HG02870 (cell line): ENCODE results near the gene TINAGL1.
"Not testable (repeated sequence)": the region's sequence is repeated elsewhere in the genome, so short reads cannot be mapped to it uniquely, and the experiment has no call there.

Source experiments
- ATAC-seq: cut with Tn5 transposase; IDR thresholded peaks from one replicate; pipeline ENCODE4 v1.9.1; 2021; ENCODE audit warnings: mild to moderate bottlenecking, moderate library complexity; ENCODE audit not compliant: unreplicated experiment

Gene TINAGL1

DNA sequence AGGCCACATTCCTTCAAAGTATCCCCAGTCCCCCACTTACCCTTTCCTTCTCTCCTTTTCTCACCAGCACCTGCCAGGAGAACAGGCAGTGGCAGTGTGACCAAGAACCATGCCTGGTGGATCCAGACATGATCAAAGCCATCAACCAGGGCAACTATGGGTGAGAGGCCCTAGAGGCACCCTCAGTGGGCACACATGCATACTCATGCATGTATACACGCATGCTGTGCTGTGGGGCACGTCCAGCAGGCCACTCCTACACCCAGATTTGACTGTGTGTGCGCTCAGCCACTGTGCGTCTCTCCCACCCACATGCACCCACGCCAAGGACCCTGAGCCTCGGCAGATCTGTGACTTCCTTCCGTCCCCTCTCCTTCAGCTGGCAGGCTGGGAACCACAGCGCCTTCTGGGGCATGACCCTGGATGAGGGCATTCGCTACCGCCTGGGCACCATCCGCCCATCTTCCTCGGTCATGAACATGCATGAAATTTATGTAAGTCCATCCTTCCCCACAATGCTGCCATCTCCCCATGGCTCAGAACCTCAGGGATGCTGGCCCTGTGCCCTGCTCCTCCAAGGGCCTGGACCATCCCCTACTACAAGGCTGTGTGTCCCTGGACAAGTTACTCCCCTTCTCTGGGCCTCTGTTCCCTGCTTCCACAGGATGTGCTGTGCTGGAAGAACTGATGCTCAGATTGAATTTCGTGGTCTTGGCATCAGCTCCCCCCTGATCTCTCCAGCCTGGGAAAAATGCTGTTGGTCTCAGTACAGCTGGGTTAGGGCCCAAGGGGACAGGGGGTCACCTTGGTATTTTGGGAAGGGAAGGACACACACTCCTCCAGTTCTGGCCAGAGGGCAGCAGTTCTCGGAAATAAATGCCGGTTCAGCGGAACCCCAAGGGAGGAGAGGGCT, 7.0 kb downstream of the TINAGL1 start:
- no peak for ATAC-seq

DNA sequence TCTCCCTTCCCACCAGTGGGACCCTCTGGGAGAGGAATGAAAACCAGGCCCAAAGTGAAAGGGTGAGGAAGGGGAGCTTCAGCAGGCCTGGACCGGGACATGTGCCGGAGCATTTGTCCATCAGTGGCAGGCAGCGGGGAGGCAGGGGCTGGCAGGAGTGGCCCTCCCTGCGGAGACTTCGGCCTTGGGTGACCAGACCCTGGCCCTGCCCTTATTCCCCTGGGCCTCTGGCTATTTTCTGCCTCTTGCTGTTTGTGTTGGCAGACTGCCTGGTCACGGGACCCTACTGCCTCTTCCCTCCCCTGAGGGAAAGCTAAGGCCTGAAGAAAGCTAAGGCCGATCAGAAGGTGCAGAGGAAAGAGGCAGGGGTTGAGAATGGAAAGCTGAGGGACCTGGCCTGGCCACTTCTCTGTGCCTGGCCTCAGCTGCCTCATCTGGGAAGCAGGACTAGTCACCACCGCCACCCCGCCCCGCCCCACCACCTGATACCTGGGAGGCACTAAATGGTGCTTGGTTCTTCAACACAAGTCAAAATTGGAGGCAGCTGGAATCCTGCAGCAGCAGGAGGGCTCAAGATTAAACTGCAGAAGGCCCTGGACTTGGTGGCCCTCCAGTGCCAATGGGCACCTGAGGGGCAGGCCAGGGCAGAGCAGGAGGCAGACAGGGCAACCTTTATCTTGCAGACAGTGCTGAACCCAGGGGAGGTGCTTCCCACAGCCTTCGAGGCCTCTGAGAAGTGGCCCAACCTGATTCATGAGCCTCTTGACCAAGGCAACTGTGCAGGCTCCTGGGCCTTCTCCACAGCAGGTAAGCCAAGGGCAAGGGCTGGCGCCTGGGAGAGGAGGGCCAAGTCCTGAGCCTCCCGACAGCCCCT, 7.9 kb downstream of the TINAGL1 start:
- ATAC-seq, result no peak

DNA sequence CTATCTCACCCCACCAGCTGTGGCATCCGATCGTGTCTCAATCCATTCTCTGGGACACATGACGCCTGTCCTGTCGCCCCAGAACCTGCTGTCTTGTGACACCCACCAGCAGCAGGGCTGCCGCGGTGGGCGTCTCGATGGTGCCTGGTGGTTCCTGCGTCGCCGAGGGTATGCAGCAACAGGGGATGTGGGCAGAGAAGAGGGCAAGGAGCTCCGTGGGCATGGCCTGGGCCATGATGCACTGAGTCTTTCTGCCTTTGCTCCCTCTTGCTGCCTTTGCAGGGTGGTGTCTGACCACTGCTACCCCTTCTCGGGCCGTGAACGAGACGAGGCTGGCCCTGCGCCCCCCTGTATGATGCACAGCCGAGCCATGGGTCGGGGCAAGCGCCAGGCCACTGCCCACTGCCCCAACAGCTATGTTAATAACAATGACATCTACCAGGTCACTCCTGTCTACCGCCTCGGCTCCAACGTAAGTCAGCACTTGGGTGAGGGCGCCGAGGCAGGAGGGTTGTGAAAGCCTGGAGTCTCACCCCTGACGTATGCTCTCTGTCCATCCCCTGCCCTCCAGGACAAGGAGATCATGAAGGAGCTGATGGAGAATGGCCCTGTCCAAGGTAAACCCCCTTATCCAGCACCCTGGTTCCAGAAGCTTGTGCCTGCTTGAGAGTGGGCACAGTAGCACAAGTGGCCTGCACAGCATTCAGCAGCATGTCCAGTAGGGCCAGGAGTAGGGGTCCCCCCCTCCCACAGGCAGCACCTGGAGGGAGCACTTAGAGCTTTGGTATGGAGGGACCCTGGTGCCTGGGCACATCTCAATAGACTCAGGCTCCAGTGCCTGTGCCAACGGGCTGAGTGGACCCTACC, 8.8 kb downstream of the TINAGL1 start:
- ATAC-seq, result no peak

DNA sequence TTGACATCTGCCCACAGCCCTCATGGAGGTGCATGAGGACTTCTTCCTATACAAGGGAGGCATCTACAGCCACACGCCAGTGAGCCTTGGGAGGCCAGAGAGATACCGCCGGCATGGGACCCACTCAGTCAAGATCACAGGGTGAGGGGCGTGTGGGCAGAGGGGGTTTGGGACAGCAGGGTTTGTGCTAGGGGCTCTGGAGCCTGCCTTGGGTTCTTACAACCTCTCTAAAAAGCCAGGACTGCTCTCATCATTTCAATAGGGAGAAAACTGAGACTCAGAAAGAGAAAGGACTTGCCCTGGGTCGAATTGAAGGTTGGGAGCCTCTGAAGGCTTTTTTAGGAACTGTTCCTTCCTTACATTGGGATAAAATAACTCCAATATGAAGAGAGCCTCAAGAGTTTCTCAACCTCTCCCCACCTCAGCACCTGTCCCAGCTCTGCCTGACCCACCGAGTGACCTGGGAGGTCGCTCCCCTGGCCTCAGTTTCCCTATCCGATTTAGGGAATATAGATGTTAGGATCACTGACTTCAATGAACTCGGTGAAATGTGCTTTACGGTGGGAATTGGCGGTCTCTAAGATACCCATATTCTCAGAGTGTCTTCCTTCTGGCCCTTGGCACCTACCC, 9.5 kb downstream of the TINAGL1 start:
- ATAC-seq, result no peak

DNA sequence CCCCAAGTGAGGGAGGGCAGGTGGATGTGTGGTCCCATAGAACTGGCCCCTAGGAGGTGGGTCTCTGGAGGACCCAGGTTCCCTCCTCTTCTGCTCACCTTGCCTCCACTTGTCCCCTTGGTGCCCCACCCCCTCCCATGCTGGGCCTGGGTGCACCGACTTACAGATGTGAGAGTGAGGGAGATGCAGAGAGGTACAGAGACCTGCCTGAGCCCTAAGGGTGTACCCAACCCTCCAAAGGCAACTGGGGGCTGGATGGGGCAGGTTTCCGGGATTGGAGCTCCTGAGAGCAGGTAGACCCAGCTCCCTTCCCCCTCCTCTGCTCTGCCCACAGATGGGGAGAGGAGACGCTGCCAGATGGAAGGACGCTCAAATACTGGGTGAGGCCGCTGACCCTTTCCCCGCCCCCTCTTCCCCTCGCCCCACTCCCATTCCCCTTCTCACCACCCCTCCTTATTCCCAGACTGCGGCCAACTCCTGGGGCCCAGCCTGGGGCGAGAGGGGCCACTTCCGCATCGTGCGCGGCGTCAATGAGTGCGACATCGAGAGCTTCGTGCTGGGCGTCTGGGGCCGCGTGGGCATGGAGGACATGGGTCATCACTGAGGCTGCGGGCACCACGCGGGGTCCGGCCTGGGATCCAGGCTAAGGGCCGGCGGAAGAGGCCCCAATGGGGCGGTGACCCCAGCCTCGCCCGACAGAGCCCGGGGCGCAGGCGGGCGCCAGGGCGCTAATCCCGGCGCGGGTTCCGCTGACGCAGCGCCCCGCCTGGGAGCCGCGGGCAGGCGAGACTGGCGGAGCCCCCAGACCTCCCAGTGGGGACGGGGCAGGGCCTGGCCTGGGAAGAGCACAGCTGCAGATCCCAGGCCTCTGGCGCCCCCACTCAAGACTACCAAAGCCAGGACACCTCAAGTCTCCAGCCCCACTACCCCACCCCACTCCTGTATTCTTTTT, 10.3 kb downstream of the TINAGL1 start:
- ATAC-seq, result no peak

DNA sequence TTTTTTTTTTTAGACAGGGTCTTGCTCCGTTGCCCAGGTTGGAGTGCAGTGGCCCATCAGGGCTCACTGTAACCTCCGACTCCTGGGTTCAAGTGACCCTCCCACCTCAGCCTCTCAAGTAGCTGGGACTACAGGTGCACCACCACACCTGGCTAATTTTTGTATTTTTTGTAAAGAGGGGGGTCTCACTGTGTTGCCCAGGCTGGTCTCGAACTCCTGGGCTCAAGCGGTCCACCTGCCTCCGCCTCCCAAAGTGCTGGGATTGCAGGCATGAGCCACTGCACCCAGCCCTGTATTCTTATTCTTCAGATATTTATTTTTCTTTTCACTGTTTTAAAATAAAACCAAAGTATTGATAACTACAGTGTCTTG, 11.0 kb downstream of the TINAGL1 start:
- ATAC-seq, result not testable (repeated sequence)

DNA sequence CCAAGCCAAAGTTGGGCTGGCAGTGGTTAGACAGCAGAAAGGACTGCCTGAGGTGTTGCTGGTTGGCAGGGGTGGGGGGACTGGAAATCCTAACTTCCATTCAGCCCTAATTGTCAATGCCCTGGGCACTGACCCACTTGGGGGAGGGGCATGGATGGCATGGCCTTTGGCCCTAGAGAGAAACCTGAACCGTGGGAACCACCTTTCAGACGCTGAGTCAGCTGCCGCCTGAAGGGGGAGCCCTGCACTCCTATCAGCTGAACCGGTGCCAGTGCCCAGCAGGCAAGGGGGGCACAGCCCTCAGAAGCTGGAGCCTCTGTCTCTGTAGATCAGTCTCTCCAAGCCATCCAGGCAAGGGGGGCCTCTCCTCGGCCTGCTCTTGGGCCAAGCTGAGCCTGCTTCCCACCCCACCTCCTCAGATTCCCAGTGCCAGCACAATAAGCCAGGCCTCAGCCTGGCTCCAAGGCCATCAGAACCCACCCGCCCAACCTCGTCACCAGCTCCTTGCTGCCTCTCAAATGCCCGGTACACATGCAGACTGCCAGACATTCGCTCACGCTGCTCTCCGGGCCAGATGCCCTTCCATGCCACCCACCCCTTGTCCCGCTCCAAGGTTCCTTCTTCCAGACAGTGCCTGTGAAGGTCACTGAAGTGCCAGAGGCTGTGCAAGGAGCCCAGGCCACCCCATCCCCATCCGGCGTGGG, 11.6 kb downstream of the TINAGL1 start:
- ATAC-seq, result no peak

DNA sequence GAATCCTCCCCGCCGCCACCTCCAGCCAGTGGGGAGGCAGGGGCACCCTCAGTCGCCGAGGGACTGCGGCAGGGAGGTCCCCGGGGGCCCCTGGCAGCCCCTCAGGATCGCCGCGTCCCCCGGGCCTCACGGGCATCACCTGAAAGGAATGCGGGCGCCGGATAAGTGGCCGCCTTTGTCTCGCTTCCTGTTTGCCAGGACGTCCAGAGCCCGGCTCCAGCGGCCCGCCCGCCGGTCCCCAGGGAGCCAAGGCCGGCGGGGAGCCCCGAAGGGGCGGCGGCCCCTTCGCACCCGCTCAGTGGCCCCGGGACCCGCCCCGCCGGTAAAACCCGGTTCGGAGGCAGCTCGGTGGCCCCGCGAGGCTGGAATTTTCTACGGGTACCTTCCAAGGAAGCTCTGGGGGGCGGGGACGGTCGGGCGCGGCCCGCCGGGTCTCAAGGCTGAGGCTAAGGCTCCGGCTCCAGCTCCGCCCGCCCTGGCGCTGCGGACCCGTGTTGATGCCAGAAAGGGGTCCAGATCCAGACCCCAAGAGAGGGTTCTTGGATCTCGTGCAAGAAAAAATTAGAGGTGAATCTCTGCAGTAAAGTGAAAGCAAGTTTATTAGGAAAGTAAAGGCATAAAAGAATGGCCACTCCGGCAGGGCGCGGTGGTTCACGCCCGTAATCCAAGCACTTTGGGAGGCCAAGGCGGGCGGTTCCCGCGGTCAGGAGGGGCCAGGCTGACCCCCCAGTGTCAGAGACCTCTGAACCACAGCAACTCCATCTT, 12.6 kb downstream of the TINAGL1 start:
- ATAC-seq, result no peak

DNA sequence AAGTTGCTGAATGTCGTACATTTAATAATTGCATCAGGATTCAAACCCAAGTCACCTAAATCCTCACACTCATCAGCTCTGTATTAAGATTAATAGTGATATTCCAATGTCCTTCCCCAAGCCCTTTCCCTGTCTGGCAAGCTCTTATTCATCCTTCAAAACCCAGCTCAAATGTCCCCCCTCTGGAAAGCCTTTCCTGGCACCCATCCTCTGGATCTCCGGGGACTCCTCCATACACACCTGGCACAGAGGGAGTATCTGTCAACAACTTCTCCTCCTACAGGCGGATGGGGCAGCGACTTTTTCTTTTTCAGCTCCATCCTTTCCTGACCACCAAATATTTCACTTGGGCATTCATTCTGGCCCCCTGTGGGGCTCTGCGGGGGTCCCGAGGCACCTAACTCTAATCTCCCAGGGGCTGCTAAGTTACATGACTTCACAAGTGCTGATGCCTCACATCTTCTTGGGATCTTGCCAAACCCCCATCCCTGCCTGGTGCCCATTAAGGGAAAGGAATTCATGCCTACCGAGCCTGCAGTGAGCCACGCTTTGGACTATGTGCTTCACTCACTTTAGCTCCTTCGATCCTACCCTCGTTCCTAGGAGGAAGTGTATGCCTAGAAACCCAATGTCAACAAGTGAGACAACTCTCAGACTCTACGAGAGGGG, 15.2 kb downstream of the TINAGL1 start:
- ATAC-seq, result no peak

DNA sequence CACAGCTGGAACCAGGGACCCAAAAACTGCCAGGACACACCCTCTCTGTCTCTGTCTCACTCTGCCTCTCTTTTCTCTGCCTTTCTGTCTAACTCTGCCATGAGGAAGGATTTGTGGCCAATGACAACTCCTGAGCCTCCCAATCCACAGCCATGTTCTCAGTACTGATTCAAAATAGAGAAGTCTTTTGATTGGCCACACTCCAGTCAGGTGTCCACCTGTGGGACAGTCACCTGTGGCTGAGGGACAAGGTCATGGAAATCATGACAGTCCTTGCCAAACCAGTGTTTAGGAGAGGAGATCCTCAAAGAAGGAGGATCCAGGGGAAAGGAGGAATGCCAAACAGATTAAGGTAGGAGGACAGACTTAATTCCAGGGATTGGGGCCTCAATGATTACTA, 15.8 kb downstream of the TINAGL1 start:
- ATAC-seq, result no peak

DNA sequence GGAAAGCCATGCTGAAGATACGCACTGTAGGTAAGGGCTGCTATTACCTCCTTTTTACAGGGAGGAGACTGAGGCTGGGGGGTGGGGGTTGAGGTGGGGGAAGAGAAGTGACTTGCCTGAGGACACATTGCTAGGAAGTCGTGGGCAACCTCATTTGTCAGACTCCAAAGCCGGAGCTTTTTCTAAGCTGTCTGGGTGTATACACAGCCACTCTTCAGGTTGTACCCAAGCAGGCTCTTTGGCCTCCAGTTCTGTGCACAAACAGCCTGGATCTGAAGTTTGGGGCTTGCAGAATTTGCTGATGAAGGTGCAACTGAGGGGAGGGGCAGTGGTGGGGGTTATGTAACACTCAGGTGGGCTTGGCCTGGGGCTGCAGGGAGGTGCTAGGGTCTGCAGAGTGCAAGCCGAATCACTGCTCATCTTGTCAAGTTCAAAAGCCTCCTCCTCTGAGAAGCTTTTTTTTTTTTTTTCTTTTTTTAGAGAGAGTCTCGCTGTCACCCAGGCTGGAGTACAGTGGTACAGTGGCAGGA, 16.9 kb downstream of the TINAGL1 start:
- no peak for ATAC-seq

DNA sequence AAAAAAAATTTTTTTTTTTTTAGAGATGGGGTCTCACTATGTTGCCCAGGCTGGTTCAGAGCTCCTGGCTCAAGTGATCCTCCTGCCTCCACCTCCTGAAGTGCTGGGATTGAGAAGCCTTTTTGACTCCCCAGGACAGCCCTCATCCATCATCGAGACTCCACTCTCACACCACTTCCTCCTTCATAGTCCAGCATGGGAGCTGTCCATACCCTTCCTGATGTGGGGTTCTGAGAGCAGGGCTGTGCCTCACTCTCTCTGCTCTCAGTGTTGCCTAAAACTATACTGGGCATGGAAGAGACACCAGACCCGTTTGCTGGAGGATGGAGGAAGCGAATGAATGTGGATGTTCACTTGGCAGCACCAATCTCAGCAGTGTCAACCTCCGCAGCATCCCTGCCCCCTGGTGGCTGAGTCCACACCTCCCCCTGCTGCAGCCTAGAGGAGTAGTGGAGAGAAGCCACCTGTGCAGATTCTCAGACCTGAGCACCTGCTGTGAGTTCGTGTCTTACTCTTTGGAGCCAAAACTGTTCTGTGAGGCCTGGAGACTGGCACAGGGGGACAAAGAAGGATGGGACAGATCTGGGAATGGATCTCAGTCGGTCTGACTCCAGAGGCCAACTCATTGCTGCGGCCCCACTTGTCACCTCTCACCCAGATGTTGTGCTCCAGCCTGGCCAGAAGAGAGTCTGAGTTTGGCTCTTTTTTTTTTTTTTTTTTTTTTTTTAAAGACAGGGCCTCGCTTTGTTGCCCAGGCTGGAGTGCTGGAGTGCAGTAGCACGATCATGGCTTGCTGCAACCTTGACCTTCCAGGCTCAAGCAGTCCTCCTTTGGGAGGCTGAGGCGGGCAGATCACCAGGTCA, 17.7 kb downstream of the TINAGL1 start:
- ATAC-seq, result no peak

DNA sequence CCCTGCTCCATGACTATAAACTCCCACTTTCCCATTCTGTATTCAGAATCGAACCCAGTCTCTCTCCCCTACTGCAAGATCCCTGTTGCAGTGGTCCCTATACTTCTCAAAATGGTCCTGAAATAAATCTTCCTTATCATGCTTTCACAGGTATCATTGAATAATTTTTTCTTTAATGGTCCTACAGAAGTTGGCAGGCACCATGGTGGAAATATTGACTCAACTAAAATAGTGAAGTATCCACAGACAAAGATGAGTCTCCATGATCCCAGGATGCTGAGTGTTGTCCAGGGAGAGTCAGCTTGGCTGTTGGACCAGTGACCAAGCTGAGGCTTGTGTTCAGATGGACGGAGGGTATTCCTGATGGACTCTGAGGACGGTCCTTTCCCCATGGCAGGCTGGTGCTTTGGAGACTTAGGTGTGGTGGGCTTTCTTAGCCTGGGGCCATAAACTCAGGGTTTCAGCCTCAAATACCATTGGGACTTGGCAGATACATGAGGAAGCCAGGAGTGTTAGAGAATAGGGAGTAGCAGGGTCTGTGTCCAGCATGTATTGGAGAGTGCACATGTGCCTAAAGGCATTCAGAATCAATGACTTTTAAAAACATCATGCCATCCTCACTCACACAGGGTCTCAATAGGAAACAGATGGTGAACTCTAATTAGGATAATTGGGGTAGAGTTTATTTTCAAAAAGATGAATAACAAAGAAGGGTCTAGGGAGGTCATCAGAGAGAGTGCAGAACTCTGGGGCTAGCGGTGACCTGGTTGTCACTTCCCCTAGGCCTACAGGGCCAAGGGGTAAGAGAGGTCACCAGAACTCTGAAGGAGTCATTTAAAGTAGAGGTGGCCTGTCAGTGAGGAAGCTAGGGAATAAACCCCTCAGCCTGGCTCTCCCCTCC, 19.8 kb downstream of the TINAGL1 start:
- no peak for ATAC-seq

DNA sequence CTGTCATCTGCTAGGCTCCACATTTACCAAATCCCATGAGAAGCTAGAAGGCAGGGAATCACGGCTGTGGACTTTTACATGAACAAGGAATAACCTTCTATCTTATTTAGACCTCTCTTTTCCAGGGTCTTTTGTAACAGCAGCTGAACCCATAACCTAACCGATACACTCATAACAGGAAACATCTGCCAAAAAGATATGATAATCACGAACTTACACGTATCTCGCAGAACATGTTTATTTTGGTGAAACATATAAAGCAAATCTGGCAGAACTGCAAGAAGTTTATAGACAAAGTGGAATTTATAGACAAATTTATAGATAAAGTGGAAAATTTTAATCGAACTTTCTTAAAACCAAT, 20.4 kb downstream of the TINAGL1 start:
- ATAC-seq, result no peak

DNA sequence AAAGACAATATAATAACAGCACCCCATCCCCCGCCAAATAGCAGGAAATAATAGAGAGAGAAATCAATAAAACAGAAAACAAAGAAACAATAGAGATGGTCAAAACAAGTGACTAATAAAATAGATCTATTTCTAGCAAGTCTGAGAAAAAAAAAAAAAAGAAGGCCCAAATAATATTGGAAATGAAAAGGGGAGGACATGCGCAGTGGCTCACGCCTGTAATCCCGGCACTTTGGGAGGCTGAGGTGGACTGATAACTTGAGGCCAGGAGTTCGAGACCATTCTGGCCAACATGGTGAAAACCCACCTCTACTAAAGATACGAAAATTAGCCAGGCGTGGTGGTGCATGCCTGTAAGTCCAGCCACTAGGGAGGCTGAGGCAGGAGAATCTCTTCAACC, 22.7 kb downstream of the TINAGL1 start:
- no peak for ATAC-seq
